NCI-H1417 (cell line): Measurements from ENCODE around the gene CMTM3.
A peak's percentile ranks its signal among the peaks of the same experiment; 100 is the strongest.
"Not testable (repeated sequence)": the region's sequence is repeated elsewhere in the genome, so short reads cannot be mapped to it uniquely, and the experiment has no call there.

Experiments
- DNase-seq, 3 experiments: peaks; one replicate each; lab custom pipeline; 2025; lab: John Stamatoyannopoulos, UW

Gene CMTM3

DNA sequence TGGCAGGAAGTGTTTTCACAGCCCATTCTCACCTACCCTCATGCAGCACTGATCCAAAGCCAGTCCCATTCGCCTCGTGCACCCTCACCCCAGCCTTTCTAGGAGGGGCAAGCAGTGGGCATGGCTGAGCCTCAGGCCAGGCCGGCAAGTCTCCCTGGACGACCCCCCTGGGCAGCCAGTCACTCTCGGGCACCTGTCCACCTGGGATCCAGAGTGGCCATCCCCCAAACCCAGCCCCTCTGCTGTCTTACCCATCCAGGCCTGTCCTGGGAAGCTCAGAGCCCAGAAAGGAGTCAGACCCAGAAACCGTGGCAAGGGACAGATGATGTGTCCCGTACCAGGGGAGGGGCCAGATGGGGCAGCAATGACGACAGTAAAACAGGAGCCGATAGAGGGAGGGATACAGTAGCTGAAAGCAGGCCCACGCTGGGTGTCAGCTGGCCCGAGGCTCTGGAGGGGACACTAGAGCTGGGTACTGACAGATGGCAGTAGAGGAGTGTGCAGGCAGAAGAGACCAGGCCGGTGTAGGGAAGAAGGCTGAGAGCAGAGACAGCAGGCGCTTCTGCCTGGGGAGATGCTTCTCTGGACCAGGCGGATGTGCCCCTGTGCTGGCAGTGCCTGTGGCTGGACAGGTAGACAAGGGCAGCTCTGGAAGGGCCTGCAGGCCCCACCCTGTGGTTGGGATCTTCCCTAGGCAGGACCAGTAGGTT lies 5.8 kb downstream of the CMTM3 start:
- no peak for DNase-seq

DNA sequence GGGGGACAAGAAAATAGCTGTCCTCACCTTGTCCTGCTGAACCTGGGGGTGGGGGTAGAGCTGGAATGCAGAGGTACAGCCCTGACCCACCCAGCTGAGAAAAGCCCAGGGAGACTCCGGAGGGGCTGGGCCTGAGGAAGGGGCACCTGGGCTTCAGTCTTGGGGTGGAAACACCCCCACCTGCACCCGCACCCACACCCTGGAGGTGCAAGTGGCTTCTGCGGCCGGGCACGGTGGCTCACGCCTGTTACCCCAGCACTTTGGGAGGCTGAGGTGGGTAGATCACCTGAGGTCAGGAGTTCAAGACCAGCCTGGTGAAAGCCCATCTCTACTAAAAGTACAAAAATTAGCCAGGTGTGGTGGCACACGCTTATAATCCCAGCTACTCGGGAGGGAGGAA lies 7.4 kb downstream of the CMTM3 start:
- not testable (repeated sequence) for DNase-seq

DNA sequence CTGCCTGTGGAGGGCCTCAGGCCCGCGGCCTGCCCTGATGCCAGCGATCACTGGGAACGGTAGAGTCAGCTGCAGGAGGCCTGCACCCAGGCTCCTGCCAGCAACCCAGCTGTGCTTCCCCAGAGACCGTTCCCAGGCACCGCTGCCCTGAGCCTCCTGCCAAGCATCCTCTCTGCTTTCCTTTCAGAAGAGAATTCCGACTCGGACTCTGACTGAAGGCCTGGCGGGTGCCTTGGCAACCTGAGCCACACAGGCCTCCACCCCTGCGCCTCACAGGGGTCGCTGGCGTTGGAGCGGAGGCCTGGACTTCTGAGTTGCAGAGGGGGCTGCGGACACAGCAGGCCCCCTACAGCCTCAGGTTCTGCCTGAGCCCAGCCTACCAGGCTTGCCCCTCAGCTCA lies 7.9 kb downstream of the CMTM3 start:
- no peak for DNase-seq

DNA sequence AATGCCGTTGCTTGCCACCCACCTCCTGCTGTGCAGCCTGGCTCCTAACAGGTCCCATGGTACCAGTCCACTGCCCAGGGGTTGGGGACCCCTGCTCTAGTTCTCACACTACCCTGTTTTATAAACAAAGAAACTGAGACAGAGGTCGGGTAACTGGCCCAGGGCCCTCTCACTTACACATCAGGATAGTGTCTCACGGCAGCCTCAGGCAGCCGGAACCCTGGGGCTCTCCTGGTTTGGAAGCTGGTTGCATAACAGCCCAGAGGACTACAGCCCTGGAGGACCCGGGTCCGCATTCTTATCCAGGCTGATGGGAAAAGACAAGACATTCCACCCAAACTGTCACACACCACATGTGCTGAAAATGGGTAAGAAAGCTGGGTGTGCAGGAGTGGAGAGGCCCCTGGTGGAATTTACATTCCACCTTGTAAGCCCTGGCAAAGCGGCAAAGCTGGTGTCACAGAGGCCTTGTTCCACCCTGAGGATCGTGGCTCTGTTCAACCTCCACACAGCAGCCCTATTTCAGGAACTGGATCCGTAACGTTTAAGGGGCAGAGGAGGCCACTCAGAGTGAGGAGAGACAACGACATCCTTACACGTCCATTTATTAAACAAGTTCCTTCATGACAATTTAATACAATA lies 9.8 kb downstream of the CMTM3 start:
- no peak for DNase-seq

DNA sequence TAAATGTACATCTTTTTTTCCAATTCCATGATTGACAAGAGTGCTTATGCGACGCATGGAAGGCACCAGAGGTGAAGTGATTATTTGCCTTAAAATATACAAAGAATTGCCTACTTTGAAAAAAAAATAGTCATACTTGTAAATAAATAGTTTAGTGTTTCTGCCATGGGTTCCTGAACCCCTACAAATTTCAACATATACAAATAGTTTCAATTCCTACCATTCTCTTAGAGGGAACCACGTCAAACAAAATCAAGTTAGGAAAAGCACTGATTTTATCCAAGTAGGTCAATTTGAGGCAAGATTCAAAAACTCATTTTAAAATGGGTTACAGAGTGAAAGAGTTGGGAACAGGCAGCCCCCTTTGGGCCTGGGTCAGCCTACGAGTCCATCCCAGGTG lies 11.7 kb downstream of the CMTM3 start:
- no peak for DNase-seq

DNA sequence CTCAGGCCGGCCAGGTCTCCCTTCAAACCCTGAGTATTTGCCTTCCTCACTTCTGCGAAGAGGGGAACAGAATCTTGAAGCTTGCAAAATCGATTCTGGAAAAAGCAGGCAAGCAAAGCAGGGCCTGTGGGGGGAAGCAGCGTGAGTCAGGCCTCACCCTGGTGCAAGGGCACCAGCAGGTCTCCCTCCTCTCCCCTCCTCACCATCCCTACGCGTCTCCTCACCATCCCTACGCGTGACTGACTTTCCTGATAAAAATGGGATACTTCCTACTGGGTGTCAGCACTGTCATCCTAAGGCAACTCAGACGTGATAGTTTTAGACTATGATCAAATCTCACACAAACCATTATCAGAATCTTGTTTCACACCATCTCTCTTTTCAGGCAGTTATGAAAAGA lies 12.1 kb downstream of the CMTM3 start:
- no peak for DNase-seq

DNA sequence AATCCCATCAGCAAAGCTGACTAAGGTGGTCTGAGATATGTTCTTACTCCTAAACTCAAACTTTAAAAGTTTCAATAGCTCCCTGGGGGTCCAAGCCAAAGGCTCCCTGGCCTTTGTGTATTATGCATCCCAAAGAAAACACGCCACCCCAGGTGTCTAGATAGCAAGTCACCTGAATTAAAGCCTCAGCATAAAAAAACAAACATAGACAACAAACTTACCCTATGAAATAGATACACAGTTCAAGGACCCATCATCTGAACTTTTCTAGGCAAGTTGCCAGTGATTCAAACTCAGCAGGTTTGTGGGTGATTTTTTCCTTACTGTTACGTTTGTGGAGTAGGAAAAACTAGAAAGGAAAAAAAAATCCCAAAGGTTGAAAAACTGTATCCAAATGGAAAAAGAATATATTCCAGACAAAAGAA lies 12.5 kb downstream of the CMTM3 start:
- DNase-seq, result no peak

DNA sequence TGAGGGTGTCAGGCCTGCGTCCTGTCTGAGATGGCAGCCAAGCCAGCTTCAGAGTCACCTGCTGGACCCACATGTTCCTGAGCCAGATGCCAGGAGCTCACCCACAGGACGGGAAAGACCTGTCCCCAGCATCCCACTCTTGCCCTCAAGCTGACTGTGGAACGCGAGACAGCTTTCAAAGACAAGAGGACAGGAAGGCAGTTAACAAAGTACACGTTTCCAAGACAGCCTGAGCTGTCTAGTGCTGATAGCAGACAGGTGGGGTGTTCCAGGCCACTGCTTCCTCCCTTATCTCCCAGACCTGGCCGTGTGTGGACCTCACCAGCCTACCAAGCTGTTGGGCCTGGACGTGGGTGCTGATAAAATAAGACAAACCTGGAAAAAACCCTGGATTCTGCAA lies 13.2 kb downstream of the CMTM3 start:
- no peak for DNase-seq

DNA sequence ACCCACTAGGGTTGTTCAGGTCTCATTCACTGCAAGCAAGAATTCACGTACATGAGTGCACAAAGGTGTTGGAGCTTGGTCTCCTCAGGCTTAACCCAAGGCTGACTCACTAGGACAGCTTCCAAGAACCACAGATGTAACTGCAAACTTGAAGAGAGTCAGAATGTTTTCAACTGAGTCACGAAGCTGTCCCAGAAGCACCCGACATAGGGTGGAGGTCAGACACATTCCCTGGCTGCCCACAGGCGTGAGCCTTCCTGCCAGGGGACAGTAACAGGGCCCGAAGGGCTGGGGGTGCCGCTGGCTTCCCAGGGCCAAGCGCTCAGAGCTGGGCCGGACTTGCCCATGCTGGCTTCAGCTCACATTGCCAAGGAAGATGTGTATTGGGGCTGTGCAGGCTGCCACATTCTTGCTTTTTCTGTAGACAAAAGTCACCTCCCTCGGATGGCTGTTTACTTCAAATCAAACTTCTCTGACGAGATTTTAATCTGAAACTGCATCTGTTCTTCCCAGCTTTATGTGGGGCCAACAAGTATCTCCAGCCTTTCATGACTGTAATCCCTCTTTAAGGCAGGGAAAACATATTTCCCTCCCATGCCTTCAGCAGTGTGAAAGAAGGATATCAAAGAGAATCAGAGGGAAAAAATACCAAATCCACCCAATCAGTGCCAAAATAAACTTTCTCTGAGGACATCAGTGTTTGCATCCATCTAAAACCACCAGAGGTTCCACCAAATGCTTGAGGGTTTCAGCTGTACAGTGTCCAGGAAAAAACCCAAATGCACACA lies 14.3 kb downstream of the CMTM3 start:
- DNase-seq, result no peak

DNA sequence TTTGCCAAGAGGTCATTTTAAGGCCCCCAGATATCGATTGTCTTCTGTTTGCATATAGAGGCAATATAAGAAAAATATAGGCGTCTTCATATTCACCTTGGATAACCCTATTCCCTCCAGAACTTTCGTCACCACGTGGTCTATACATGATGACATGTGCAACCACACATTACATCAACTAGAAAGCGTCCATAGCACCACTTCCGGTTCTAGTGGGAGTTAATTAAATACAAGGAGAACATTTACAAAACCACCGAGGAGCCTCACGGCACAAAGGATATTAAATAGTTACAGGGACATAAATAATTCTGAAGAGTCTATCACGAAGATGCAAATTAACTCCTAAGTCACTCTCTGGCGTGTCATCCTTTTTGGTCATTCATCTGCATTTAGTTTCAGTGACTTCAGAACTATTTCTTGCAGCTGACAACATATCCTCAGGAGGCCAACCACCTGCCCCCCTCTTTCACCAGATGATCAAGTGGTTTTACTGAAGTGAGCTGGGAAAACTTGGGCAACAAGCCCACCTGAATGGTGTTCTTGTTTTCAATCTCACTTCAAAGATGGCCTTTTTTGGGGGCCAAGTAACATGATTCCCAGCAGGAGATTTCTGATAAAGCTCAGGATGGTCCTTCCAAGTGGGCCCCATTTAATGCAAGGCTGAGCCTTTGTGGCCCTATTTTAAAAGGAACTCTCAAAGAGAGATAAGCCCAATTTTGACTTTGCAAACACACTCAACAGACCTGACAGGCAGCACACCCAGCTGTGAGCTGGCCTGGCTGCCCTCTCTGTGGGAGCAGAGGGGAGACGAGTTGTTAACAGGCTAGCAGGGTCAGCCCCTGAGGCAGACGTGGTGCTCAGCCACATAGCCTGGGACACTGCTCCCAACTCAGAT lies 15.3 kb downstream of the CMTM3 start:
- DNase-seq, result no peak

DNA sequence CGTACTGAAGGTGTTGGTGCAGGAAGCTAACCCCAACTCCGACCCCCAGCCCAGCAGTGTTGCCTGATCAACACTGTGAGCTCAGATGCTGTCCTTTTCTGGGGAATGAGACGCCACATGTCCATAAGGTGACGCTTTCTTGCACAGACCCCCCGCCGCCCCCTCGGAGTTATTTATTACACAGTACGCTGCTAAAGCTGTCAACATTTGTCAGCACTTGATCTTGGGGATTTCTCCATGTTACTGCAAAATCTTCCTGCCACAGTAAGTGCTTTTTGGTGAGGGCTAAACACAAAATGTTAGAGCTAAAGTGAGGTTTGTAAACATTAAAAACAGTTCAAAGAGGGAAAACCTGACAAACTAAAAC lies 15.9 kb downstream of the CMTM3 start:
- no peak for DNase-seq

DNA sequence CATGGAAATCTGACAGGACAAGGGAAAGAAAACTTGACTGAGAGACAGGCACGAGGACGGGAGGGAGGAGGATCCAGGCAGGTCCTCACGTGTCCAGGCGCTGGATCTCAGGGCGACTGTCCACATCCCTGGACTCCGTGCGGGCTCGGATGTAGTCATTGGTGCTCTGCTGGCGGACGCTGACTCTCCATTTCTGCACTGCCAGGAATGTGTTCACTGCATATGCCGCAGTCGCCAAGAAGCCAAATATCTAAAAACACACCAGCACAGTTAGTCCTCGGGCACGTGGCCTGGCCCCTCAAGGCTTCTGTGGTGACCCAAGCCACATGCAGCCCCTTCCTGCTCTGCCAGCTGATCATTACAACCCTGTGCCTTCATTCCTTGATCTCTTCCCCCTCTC lies 17.5 kb downstream of the CMTM3 start:
- DNase-seq, result no peak

DNA sequence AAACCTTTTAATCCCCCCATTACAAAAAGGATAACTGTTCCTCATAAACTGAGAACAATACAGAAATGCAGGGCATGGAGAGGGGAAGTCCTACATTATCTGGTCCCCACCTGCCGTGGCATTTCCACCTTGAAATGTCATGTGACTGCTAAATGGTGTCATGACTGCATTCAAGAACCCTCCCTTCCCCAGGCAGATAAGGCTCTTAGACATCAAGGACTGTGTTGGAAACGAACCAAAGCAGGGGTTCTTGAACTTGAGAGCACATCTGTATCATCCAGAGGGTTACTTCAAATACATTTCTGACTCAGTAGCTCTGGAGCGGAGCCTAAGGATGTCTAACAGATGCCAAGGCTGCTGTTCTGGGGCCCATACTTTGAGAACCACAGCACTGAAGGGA lies 18.4 kb downstream of the CMTM3 start:
- peak in 1 of 3 experiments; percentile 5 for DNase-seq

DNA sequence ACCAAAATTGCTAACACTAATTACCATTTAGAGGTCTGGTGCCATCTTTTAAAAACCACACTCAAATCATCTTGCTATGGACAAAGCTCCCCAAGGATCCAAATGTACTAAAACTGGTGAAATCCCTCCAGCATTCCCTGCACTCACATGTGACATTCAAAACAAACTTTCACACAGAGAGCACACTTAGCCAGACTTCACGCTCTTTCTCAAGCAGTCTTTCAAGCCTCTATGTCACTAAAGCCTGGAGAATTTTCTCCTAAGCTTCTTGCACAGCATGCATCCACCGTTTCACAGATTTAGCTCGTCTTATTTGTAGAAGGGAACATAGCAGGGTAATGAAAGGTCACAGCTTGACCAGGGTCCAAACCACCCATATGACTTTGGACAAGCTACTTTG lies 19.3 kb downstream of the CMTM3 start:
- no peak for DNase-seq

DNA sequence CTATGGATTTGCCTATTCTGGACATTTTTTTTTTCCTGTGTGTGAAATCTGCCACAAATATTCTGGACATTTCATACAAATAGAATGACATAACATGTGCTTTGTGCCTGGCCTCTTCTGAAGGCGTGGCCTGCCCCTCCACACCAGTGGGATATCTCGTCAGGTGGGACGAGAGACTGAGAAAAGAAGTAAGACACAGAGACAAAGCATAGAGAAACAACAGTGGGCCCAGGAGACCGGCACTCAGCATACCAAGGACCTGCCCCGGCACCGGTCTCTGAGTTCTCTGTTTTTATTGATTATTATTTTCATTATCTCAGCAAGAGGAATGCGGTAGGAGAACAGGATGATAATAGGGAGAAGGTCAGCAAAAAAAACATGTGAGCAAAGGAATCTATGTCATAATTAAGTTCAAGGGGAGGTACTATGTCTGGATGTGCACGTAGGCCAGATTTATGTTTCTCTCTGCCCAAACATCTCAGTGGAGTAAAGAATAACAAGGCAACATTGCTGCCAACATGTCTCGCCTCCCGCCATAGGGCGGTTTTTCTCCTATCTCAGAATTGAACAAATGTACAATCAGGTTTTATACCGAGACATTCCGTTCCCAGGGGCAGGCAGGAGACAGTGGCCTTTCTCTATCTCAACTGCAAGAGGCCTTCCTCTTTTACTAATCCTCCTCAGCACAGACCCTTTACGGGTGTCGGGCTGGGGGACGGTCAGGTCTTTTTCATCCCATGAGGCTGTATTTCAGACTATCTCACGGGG lies 23.3 kb downstream of the CMTM3 start:
- DNase-seq, result not testable (repeated sequence)

DNA sequence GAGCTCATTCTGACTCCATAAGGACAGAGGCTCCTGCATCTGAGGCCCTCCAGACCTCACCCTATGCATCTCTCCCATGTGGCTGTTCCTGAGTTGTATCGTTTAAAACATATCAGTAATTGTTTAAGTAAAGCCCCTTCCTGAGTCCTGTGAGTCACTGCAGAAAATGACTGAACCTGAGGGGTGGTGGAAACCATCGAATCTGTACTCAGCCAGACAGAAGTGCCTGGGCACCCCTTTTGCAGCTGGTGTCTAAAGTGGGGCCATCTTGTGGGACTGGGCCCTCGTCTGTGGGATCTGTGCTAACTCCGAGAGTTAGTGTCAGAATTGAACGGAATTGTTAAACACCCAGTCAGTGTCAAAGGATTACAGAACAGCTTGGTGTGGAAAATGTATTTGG lies 25.4 kb downstream of the CMTM3 start:
- DNase-seq, result no peak

DNA sequence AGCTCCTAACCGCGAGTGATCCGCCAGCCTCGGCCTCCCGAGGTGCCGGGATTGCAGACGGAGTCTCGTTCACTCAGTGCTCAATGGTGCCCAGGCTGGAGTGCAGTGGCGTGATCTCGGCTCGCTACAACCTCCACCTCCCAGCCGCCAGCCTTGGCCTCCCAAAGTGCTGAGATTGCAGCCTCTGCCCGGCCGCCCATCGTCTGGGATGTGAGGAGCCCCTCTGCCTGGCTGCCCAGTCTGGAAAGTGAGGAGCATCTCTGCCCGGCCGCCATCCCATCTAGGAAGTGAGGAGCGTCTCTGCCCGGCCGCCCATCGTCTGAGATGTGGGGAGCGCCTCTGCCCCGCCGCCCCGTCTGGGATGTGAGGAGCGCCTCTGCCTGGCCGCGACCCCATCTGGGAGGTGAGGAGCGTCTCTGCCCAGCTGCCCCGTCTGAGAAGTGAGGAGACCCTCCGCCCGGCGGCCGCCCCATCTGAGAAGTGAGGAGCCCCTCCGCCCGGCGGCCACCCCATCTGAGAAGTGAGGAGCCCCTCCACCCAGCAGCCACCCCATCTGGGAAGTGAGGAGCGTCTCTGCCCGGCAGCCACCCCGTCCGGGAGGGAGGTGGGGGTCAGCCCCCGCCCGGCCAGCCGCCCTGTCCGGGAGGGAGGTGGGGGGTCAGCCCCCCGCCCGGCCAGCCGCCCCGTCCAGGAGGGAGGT lies 26.2 kb downstream of the CMTM3 start:
- not testable (repeated sequence) for DNase-seq

DNA sequence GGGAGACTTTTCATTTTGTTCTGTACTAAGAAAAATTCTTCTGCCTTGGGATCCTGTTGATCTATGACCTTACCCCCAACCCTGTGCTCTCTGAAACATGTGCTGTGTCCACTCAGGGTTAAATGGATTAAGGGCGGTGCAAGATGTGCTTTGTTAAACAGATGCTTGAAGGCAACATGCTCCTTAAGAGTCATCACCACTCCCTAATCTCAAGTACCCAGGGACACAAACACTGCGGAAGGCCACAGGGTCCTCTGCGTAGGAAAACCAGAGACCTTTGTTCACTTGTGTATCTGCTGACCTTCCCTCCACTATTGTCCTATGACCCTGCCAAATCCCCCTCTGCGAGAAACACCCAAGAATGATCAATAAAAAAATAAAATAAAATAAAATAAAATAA lies 27.1 kb downstream of the CMTM3 start:
- DNase-seq, result not testable (repeated sequence)

DNA sequence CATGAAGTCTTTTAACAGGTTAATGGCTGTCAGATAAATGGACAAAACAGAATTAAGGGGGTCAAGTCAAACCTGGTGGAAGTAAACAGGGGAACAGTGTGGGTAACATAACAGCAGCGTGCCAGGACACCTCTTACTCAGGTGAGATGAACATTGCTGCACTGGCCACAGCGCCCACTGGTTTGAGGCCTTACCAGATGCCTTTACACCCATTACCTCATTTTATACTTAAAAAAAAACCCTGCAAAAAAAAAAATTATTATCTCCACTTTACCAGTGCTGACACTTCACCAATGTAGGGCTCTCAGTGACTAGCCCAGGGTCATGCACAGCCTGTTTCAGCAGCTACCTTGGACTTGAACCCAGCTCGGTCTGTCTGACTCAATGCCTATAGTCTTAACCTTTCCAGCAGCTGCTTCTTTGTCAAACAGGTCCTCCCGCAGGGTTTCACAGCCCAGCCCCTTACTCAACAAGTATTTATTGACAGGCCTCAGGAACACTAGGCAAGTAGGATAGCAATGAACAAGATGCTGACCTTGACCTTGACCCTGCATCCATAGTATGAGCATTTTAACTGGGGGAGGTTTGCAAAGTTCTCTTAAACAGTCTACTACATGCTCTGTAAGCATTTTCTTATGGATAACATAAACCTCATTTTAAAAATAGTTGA lies 30.2 kb downstream of the CMTM3 start:
- no peak for DNase-seq

DNA sequence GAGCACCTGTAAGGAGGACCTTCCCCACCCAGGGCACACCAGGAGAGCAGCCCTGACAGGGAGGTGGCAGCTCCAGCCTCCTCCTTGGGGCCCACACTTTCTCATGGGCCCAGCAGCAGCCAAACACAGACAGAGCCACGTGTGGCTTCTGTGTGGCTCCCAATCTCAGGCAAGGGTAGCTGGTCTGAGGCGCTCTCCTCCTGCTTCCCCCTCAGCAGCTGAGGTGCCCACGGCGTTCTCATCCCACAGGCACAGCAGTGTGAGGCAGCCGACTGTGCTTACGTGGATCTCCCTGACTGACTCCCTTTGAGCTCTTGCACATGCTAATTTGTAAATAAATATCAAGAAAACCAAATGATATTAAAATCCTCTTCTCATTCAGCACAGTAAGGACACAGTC lies 30.9 kb downstream of the CMTM3 start:
- DNase-seq, result no peak
